ENCODE measurements around the gene EGFR. TPM values are rescaled to one million over a fixed set of nuclear protein-coding genes. Genes with fewer than 3 reads are reported as not detected.
A peak's percentile ranks its signal among the peaks of the same experiment; 100 is the strongest.

EGFR gene
- total and polyA plus RNA-seq, 7 donors = 3.6 to 39.7 (median 14.1) TPM

DNA sequence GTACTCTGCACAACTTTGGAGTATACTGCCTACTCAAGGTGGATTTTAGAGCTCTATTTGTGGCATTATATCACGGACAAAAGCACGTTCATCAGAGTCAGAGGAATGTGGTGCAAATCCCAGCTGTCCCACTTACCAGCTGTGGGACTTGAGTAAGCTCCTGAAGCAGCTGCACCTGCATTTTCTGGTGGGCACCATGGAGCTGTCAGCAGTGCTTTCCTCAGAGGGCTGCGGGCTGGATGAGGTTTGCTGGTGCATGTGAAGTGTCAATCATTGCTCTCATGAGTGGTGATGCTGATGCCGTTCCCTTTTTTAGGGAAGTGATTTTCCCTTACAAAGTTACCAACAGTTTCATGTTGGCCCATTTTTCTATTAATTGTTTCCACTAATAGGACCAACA, 53.4 kb downstream of the EGFR start:
- H3K36me3 ChIP-seq (ENCODE audit: insufficient read depth in 1 of 2, low read depth in 1 of 2) = no peaks in the 10 kb centered on the region

GRCh38 chr7:55073051-55073511, 54.3 kb downstream of the EGFR start:
- Histone ChIP-seq H3K4me1 (peaks cover 58% of the 10 kb centered on the region), H3K4me3 (no peak overlapping the region), H3K36me3 (ENCODE audit: insufficient read depth in 1 of 2, low read depth in 1 of 2) (no peaks in the 10 kb centered on the region), H3K9me3 (no peaks in the 10 kb centered on the region), H3K27me3 (ENCODE audit: insufficient read depth in 3 of 3, low read length in 2 of 3) (no peaks in the 10 kb centered on the region), H3K27ac (peak overlapping the region; percentile 76)
- TF ChIP-seq, protein P1, sequence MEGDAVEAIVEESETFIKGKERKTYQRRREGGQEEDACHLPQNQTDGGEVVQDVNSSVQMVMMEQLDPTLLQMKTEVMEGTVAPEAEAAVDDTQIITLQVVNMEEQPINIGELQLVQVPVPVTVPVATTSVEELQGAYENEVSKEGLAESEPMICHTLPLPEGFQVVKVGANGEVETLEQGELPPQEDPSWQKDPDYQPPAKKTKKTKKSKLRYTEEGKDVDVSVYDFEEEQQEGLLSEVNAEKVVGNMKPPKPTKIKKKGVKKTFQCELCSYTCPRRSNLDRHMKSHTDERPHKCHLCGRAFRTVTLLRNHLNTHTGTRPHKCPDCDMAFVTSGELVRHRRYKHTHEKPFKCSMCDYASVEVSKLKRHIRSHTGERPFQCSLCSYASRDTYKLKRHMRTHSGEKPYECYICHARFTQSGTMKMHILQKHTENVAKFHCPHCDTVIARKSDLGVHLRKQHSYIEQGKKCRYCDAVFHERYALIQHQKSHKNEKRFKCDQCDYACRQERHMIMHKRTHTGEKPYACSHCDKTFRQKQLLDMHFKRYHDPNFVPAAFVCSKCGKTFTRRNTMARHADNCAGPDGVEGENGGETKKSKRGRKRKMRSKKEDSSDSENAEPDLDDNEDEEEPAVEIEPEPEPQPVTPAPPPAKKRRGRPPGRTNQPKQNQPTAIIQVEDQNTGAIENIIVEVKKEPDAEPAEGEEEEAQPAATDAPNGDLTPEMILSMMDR (IDR thresholded peaks at IDR 0.05) = no peak
- intact Hi-C loops (cut with DNase I) = loop anchor here in 1 of 2 donors (10.0 kb wide), 1 partner anchor 48 kb away; no protein-coding TSS in a partner anchor
- 58 to 78% (median 70%) methylated on average over 4 of the region's 4 CpGs for whole genome bisulfite sequencing, 3 donors
- no peak for ATAC-seq
- DNase-seq = no peak

More for the DNA sequence above, 53.4 kb downstream of the EGFR start:
- Histone ChIP-seq H3K4me1 (peaks cover 55% of the 10 kb centered on the region), H3K27ac (peak overlapping the region; percentile 76), H3K9me3 (no peaks in the 10 kb centered on the region), H3K27me3 (ENCODE audit: insufficient read depth in 3 of 3, low read length in 2 of 3) (no peaks in the 10 kb centered on the region), H3K4me3 (no peak overlapping the region)
- DNase-seq (no peak), ATAC-seq (peak; percentile 33 to 83 (median 68))
- TF ChIP-seq, protein P1 (IDR thresholded peaks at IDR 0.05) = no peak
- WGBS, 3 donors = 19 to 32% (median 28%) methylated on average over 4 of the region's 4 CpGs
- intact Hi-C loops (cut with DNase I) = loop anchor here in 1 of 2 donors (10.0 kb wide), 1 partner anchor 47 kb away; no protein-coding TSS in a partner anchor

- TF ChIP-seq, protein P1 (IDR thresholded peaks at IDR 0.05) = no peak
- Histone ChIP-seq H3K27ac (peak overlapping the region; percentile 76), H3K36me3 (ENCODE audit: insufficient read depth in 1 of 2, low read depth in 1 of 2) (no peaks in the 10 kb centered on the region), H3K4me3 (peak overlapping the region; percentile 26), H3K9me3 (no peaks in the 10 kb centered on the region), H3K4me1 (peaks cover 68% of the 10 kb centered on the region), H3K27me3 (ENCODE audit: insufficient read depth in 3 of 3, low read length in 2 of 3) (no peaks in the 10 kb centered on the region)
- ATAC-seq (peak; percentile 18 to 49 (median 40)), DNase-seq (peak in 1 of 2 donors; percentile 69)
- intact Hi-C loops (cut with DNase I) = loop anchor here in 1 of 2 donors (10.0 kb wide), 1 partner anchor 49 kb away; no protein-coding TSS in a partner anchor
- 29 to 43% (median 33%) methylated on average over 13 of the region's 13 CpGs for WGBS, 3 donors
These were observed 55.2 kb downstream of the EGFR start for GRCh38 chr7:55073976-55074528.

DNA sequence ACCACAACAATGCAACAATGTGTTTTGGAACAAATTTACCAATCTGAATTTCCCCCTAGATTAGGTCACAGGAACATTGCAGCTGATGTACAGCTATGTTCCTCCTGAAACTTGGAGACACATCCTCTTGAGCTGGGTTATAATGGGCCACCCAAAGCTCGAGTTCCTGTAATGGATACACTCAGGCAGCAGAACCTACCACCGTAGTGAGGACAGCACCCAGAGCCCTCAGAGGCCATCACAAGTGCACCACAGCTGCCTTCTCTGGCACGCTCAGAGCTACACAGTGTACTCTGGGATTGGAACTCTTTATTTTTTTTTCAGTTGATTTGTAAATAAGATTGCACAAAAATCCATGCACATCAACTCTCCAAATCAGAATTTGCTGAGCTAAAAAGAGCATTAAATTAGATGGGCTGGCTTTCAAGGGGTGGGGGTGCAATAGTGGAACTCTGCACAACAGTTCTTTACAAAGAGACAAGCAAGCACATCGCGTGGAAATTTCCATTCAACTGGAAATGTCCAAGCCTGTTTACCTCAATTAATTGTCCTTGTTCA, 56.7 kb downstream of the EGFR start:
- Histone ChIP-seq H3K27ac (peak overlapping the region; percentile 76), H3K9me3 (no peaks in the 10 kb centered on the region), H3K27me3 (ENCODE audit: insufficient read depth in 3 of 3, low read length in 2 of 3) (no peaks in the 10 kb centered on the region), H3K4me3 (no peak overlapping the region), H3K4me1 (peaks cover 70% of the 10 kb centered on the region), H3K36me3 (ENCODE audit: insufficient read depth in 1 of 2, low read depth in 1 of 2) (no peaks in the 10 kb centered on the region)
- 21 to 45% (median 30%) methylated on average over 5 of the region's 5 CpGs for WGBS, 3 donors
- TF ChIP-seq, protein P1 (IDR thresholded peaks at IDR 0.05) = no peak
- DNase-seq (peak; percentile 77 to 91), ATAC-seq (peak; percentile 78 to 89 (median 82))
- intact Hi-C loops (cut with DNase I) = loop anchor here in 1 of 2 donors (10.0 kb wide), 1 partner anchor 51 kb away; no protein-coding TSS in a partner anchor
